ENCODE measurements around the gene CCDC40. TPM values are rescaled to one million over a fixed set of nuclear protein-coding genes. Genes with fewer than 3 reads are reported as not detected.

The CCDC40 gene
- total RNA-seq, 2 donors from 2014 or later, result 3.4 to 4.5 TPM

DNA sequence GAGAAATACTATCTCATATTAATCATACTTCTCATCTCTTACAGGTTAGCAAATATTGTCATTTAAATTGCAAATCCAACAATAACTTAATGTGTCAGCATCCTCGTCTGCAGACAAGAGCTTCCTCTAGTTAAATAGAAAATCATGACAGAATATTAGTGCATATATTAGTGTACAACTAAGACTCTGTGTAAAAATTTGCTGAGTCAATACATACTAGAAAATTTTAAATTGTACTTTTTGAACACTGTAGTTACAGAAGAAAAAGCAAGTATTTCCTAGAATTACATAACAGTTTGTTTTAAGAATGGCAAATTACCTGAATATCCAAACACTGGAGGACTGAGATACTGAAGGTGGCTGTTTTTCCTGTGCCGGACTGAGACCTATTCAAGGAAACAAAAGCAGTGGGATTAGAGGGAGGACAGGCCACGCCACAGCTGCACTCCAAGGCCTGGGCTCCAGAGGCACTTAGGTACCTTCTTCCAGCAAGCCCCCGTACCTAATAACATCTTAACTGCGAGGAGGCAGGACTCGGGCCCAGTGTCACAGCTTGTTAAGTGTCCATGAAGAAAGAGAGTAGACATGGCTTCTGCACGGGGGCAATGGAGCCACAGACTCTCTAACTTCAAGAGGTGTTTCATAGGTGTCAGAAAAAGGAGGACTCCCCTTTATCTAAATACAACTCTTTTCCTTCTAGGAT lies 105.2 kb downstream of the CCDC40 start:
- H3K36me3 Mint-ChIP-seq (ENCODE audit: low read depth), result peaks cover 10% of the 10 kb centered on the region
- no peak overlapping the region for H3K4me3 Mint-ChIP-seq
- no peak for DNase-seq
- no peaks in the 10 kb centered on the region for H3K9me3 ChIP-seq (ENCODE audit: control insufficient read depth, low read length, poor library complexity, severe bottlenecking)
- peaks cover 18% of the 10 kb centered on the region for H3K4me1 Mint-ChIP-seq
- no peak for ATAC-seq
- no peaks in the 10 kb centered on the region for H3K27me3 Mint-ChIP-seq
- no peak overlapping the region for H3K27ac Mint-ChIP-seq

DNA sequence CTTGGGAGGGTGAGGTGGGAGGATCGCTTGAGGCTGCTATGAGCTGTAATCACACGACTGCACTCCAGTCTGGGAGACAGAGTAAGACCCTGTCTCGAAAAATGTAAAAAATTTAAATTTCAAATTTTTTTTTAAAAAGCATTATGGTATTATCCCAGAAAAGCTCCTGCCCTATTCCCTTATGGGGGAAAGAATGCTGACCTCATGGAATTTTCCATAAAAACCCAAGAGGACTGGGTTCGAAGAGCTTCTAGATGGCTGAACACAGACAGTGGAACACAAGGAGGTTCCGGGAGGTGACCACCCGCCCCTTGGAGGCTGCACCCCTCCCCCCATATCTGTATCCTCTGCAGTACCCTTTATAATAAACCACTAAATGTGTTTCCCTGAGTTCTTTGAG lies 106.5 kb downstream of the CCDC40 start:
- H3K9me3 ChIP-seq (ENCODE audit: control insufficient read depth, low read length, poor library complexity, severe bottlenecking), result no peaks in the 10 kb centered on the region

GRCh38 chr17:80145076-80146075 lies 108.9 kb downstream of the CCDC40 start:
- Mint-ChIP-seq H3K36me3 (ENCODE audit: low read depth) (peaks cover 6% of the 10 kb centered on the region), H3K4me1 (peaks cover 30% of the 10 kb centered on the region), H3K27ac (peak overlapping the region; percentile 94), H3K4me3 (peak overlapping the region; percentile 97), H3K27me3 (no peaks in the 10 kb centered on the region)
- H3K9me3 ChIP-seq (ENCODE audit: control insufficient read depth, low read length, poor library complexity, severe bottlenecking), result no peaks in the 10 kb centered on the region
- DNase-seq, result no peak
- ATAC-seq, result no peak

More for the DNA sequence above, 106.5 kb downstream of the CCDC40 start:
- ATAC-seq, result no peak
- Mint-ChIP-seq H3K4me1 (peaks cover 24% of the 10 kb centered on the region), H3K4me3 (no peak overlapping the region), H3K27me3 (no peaks in the 10 kb centered on the region), H3K27ac (no peak overlapping the region), H3K36me3 (ENCODE audit: low read depth) (peaks cover 10% of the 10 kb centered on the region)
- DNase-seq, result no peak

DNA sequence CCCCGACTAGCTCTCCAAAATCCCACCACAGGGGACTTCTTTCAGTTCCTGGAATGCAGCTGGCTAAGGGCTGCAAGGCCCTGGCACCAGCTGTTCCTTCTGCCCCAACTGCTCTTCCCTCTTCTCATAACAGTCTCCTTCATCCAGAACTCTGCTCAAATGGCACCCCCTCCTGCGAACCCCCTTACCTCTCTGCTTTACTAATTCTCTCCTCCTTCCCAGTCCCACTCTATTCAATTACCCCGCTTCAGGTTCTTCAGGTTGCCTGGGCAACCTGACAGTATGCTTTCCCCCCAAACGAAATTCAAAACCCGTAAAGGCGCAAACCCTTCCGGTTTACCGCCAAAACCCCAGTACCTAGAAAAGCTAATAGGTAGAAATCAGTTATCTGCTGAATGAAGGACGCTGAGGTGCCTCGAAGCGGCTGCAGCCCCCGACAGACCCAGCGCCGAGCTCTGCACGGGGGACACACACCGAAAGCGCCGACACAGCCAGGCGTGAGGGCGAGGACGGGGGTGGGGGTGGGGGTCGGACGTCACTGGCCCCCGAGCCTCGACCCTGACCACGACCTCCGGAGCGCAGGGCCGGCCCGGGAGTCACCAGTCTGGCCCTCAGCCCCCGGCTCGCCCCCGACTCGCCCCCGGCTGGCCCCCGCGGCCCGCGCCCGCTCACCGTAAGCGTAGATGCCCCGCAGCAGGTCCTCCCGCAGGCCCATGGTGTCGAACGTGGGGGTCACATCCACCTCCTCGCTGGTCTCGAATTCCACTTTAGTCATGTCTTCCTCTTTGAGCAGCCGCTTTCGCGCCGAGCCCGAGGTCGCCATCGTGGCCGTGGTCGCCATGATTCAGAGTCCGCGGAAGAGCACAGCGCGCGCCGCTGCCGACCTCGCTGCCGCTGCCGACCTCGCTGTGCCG lies 109.9 kb downstream of the CCDC40 start:
- peaks cover 6% of the 10 kb centered on the region for H3K36me3 Mint-ChIP-seq (ENCODE audit: low read depth)
- no peak for ATAC-seq

GRCh38 chr17:80147035-80147822 lies 110.8 kb downstream of the CCDC40 start, which contains the start of gene EIF4A3:
EIF4A3 (minus strand) TSS chr17:80147128; CDS start chr17:80146961, 167 bp downstream.
- peak; percentile 92 to 95 (median 92) for DNase-seq
- peaks cover 2% of the 10 kb centered on the region for H3K9me3 ChIP-seq (ENCODE audit: control insufficient read depth, low read length, poor library complexity, severe bottlenecking)
- H3K27me3 Mint-ChIP-seq, result no peaks in the 10 kb centered on the region

More for the DNA sequence above, 109.9 kb downstream of the CCDC40 start:
- H3K4me1 Mint-ChIP-seq, result peaks cover 30% of the 10 kb centered on the region
- H3K27ac Mint-ChIP-seq, result peak overlapping the region; percentile 94
- no peaks in the 10 kb centered on the region for H3K27me3 Mint-ChIP-seq
- peak in 1 of 3 donors; percentile 25 for DNase-seq
- H3K4me3 Mint-ChIP-seq, result peak overlapping the region; percentile 97
- H3K9me3 ChIP-seq (ENCODE audit: control insufficient read depth, low read length, poor library complexity, severe bottlenecking), result no peaks in the 10 kb centered on the region

More at GRCh38 chr17:80147035-80147822, 110.8 kb downstream of the CCDC40 start, which contains the start of gene EIF4A3:
- H3K36me3 Mint-ChIP-seq (ENCODE audit: low read depth), result peaks cover 6% of the 10 kb centered on the region
- peak; percentile 94 for ATAC-seq
- peak within 1 kb of the TSS; percentile 97 for H3K4me3 Mint-ChIP-seq
- H3K4me1 Mint-ChIP-seq, result peaks cover 29% of the 10 kb centered on the region
- peak within 1 kb of the TSS; percentile 94 for H3K27ac Mint-ChIP-seq

Other genes with a start within 250 kb of the CCDC40 start
- 1 to 10 TPM; 2.5 to 3.6 TPM for gene CBX8, start 239.6 kb upstream of the CCDC40 start, total RNA-seq
- gene CBX4, start 197.2 kb upstream of the CCDC40 start, total RNA-seq, result 100 to 1,000 TPM; 103 to 110 TPM
- 1 to 10 TPM; 1.9 to 2.6 TPM for gene TBC1D16, start 770 bp upstream of the CCDC40 start, total RNA-seq
- gene GAA, start 64.9 kb downstream of the CCDC40 start, total RNA-seq, result 10 to 100 TPM; 16.7 to 23.8 TPM
- gene EIF4A3, start 110.5 kb downstream of the CCDC40 start, total RNA-seq, result 10 to 100 TPM; 86.2 to 92.2 TPM
- gene CARD14, start 133.4 kb downstream of the CCDC40 start, total RNA-seq, result not detected
- 100 to 1,000 TPM; 136 to 151 TPM for gene SGSH, start 183.7 kb downstream of the CCDC40 start, total RNA-seq
- gene SLC26A11, start 183.8 kb downstream of the CCDC40 start, total RNA-seq, result 10 to 100 TPM; 57.0 to 73.8 TPM
- gene RNF213, start 224.2 kb downstream of the CCDC40 start, total RNA-seq, result 100 to 1,000 TPM; 528 to 571 TPM

All from T-helper 17 cell (primary cell).